GM18517 (cell line): Measurements from ENCODE around the gene MAD1L1.

Experiments
- ATAC-seq: cut with Tn5 transposase; IDR thresholded peaks from one replicate; pipeline ENCODE4 v1.9.1; 2021; ENCODE audit warnings: mild to moderate bottlenecking, moderate library complexity; ENCODE audit not compliant: unreplicated experiment

Gene MAD1L1

DNA sequence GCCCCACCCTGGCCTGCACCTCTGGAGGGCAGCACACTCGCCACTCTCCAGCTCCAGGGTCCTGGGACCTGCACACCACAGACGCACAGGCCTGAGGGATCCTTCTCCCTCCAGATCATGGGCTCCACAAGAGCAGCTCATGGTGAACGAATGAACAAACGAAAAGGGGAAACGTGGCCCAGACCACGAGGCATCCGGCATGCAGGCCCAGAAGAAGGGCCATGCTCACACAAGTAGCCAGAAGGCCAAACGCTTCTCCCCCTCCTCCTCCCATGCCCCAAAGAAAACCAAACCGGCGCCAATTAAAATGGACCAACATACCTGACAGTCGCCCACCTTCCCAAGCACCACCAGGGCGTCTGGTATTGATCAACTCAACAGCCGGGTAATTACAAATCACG is 30.4 kb downstream of the MAD1L1 start:
- no peak for ATAC-seq

DNA sequence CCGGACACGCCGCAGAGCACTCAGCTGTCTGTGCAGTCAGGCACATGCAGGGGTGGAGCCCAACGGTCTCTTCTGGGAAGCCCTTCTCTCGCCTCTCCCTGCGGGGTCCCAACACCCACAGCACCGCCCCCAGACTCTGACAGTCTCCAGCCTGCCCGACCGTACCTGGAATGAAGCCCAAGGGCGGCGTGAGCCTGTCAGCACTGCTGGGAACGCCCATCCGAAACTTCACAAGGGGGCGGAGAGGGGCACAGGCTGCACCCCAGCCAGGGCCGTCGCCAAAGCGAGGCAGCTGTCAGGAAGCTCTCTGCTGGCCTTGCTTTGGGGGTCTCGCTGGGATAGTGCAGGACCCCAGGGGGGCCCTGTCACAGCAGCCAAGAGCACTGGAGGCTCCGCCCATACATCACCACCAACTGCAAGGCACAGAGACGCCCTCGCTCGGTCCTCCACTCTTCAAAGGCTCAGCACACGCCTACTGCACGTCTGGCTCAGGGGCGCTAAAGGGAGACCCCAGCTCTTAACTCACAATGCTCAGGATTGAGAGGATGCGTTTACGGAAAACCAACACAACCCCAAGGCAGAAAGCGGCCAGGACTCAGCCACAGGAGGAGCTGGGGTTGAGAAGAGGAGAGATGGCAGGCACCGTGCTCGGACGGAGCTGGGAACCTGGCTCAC is 30.9 kb downstream of the MAD1L1 start:
- no peak for ATAC-seq

DNA sequence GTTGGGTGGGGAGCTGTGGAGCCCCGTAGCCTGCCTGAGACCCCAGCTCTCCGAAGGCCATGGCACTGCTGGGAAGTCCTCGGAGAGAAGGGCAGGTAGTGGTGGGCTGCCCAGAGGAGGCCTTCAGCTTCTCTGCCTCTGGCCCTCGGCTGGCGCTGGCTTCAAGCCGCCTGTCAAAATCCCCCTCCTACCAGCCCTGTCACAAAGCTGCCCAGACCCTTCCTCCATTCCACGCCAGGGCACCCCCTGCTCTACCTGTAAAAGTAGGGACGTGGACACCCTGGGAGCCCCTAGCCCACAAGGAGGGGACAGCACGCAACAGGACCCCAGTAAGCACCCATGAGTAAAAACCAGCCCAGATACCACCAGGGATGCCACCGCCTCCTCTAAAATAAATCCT is 31.6 kb downstream of the MAD1L1 start:
- no peak for ATAC-seq

GRCh38 chr7:2200584-2200980 is 32.2 kb downstream of the MAD1L1 start:
- no peak for ATAC-seq

- no peak for ATAC-seq
Measured at GRCh38 chr7:2199956-2200583, 32.7 kb downstream of the MAD1L1 start.

DNA sequence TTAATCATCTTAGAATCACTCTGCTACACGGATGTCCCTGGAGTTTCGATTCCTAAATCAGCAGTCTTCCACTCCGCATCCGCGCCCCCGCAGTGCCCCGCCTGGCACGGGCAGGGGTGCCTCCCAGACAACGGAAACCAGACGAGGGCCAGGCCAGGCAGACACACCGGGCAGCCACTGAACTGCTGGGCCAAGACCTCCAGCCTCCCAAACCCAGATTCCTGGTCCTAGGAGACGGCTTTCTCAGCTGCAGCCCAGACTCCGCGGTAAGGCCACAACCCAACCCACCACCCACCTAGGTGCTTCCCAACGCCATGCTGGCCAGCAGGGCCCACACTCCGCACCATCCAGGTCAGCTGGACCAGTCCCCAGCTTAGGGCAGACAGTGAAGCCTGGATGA is 33.2 kb downstream of the MAD1L1 start:
- ATAC-seq, result no peak

DNA sequence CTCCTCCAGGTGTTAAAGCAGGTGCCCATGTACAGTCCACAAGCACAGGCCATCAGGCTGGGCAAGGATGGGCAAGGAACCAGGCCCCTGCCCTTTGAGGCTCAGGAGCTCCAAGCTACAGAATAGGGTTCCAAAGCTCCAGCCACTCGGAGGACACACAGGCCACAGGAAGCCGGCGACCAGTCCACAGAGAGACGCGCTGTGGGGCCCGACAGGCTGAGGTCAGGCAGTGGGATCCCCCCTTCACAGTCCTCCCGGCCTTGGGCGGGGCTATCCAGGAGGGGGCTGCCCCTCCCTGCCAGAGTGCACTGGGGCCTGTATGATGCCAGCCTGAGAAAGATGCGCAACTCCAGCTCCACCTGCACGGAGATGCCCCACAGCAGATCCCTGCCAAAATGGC is 34.0 kb downstream of the MAD1L1 start:
- no peak for ATAC-seq

- no peak for ATAC-seq
Measured at GRCh38 chr7:2198206-2198605, 34.5 kb downstream of the MAD1L1 start.

DNA sequence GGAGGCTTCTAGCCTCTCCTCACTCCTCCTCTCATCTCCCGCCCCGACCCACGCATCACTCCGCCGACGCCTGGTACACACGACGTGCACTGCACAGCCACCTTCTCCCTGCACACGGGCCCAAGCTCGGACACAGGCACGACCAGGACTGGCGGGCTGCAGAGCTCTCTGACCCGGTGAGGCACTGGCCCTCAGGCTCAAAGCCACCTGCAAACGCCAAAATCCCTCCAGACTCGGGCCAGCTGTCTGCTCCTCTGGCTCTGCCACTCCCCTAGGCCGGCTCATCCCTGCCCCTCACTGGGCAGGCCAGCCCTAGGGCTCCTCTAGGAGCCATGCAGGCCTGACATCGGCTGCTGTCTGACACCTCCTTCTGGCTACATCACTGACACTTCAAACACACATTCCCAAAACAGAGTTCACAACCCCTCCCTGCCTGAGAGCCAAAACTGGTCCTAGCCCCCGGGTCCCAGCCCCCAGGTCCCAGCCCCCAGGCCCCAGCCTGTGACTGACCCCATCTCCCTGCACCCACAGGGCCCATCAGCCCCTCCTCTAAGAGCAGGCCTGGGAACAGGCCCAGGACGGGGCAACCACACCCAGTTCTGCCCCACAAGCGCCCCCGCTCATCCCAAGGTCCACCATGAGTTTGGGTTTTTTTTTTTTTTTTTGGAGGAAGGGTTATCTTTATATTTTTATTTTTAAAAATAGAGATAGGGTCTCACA is 35.1 kb downstream of the MAD1L1 start:
- ATAC-seq, result no peak

DNA sequence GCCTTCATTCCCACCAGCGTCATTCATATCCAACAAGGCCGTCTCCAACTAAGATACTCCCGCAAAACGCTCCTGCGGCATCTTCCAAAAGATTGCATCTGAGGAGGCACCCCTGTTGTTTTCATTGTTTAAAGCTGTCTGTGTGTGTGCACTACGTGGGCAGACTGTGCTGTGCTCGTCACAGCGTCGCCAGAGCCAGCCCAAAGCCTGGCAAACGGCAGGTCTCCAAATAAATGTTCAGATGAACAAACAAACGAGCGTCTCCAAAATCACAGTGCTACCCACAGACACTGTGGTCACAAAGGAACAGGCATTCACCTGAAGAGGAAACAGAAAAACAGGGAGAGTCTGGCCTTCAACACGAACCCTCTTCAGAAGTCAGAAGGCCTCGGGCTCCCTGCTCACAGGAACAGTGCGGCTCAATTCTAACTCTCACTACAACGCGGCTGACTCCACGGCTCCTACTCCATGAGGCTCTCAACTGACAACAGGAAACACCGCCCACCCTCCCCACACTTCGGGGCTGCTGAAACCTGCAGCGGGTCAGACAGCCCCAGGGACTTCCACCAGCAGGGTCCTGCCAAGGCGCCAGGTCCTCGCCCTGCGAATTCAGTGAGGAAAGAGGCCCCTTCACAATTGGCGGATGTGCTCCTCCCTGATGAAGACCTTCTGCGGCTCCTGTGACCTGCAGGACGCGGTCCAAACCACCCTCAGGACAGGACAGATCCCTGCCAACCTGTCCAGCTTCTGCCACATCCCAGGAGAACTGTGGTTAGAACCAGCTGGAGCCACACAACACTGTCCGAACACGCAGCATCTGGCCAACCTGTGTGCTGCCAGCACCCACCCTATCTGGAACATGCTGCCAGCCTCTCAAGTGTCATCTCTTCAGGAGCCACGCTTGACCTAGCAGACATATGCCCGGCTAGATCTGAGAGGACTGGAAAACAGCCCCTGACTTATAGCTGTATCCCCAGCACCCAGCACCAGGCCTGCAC is 36.1 kb downstream of the MAD1L1 start:
- ATAC-seq, result no peak

GRCh38 chr7:2195400-2196246 is 37.1 kb downstream of the MAD1L1 start:
- no peak for ATAC-seq

DNA sequence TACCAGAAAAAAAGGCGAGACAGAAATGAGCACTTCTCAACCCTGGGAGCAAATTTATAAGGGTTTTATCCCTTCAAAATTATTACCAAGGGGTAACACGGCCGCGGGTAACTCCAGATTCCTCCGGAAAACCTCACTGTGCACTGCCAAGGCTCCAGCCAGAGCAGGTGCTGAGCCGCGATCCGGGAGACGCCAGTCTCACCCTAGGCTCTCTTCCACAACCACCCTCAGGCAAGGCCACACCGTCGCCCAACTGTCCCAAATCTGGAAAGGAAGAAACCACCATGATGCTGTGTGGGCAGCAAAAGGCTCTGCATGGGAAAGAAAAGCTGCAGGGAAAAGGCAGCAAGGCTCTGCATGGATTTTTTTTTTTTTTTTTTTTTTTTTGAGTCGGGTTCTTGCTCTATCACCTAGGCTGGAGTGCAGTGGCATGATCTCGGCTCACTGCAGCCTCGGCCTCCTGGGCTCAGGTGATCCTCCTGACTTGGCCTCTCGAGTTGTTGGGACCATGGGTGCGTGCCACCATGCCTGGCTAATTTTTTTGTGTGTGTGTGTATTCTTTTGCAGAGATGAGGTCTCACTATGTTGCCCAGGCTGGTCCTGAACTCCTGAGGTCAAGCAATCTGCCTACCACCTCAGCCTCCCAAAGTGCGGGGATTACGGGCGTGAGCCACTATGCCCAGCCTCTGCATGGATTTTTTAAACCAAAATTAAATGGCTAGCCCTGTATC is 39.0 kb downstream of the MAD1L1 start:
- no peak for ATAC-seq

DNA sequence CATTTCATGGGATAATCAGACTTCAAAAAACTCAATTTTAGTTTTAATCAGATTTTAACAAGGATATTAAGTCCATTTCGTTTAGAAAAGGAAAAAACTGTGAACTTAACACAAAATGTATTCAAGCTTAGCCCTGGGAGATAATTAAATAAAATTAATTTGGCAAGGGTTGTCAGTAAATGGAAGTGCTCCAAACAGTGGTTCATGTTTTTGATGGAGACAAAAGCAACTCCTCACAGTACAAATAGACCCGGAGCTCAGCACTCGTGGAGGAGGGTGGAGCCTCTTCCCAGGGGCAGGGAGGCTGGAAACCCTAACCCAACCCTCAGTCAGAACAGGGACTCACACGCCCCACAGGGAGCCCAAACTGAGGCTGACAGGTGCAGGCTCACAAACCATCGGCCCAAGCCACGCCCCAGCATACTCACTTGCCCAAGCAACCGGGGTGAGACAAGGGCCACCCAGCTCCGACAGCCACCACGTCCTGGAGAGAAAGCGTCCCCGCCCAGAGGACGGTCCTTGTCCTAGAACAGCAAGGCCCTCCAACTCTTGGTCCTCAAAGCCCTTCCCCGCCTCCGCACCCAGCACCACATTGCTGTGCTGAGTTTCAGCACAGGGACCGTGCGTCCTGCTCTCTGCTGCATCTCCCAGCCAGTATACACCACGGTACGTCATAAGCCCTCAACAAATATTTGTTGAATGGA is 39.8 kb downstream of the MAD1L1 start:
- no peak for ATAC-seq

DNA sequence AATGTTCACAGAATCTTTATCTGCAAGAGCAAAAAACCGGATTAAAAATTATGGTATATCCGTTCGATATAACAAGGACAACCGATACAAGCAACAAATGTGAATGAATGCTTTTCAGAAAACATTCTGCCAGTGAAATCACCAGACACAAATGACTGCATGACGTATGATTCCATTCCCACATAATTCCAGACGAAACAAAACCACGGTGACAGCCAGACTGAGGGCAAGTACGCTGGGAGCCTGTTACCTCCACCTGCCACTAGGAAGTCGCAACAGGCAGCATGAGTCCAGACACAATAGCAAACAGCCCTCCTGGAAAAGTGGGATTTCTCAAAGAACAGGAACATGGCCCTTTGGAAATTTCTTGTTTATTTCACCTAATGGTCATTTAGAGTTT is 41.7 kb downstream of the MAD1L1 start:
- no peak for ATAC-seq

DNA sequence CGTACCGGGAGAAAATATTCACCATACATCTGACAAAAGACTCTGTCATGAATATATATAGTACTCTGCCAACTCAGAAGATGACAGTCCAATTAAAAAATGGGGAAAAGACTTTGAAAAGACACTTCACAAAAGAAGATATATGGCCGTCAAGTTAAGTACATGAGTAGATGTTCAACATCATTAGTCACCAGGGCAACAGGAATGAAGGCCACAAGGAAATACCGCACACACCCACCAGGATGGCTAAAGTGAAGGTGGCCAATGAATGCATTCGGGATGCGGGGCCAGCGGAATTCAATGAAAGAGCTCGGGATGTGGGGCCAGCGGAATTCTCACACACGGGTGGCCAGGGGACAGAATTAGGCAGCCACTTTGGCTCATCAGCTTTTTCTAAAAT is 42.2 kb downstream of the MAD1L1 start:
- ATAC-seq, result no peak

GRCh38 chr7:2186166-2186565 is 46.6 kb downstream of the MAD1L1 start:
- no peak for ATAC-seq

- no peak for ATAC-seq
Measured at GRCh38 chr7:2185715-2186114, 47.0 kb downstream of the MAD1L1 start.

DNA sequence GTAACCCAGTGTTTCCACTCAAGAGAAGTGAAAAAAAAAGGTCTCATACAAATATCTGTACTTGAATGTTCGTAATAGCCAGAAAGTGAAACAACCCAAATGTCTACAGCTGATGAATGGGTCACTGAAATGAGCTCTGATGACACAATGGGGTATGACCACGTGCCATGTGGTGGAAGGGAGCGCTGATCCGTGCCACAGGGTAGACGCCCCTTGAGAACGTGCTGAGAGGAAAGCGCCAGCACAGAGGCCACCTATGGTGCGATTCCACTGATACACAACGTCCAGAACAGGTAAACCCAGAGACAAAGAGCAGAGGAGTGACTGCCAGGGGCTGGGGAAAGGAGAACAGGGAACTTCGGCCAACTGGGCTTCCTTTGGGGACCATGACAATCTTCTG is 50.3 kb downstream of the MAD1L1 start:
- no peak for ATAC-seq
